ENCODE results near the gene ZBTB7C. TPM values are rescaled to one million over a fixed set of nuclear protein-coding genes. Genes with fewer than 3 reads are reported as not detected.

The ZBTB7C gene
- total RNA-seq, 1 donor: 0.09 TPM

GRCh38 chr18:48172226-48173006, 236.8 kb downstream of the ZBTB7C start:
- no peak for DNase-seq (ENCODE audit: low read depth)
- no peak for TF ChIP-seq CTCF (IDR thresholded peaks at IDR 0.05; ENCODE audit: insufficient read depth, low read length)
- no peak overlapping the region for H3K4me3 ChIP-seq (ENCODE audit: low read depth, low read length)

- no peak overlapping the region for H3K4me3 ChIP-seq (ENCODE audit: low read depth, low read length)
- TF ChIP-seq CTCF (IDR thresholded peaks at IDR 0.05; ENCODE audit: insufficient read depth, low read length): no peak
These were observed 237.5 kb downstream of the ZBTB7C start for GRCh38 chr18:48171490-48172188.

GRCh38 chr18:48170651-48171050, 238.5 kb downstream of the ZBTB7C start:
- H3K4me3 ChIP-seq (ENCODE audit: low read depth, low read length): no peak overlapping the region
- DNase-seq (ENCODE audit: low read depth): no peak
- no peak for TF ChIP-seq CTCF (IDR thresholded peaks at IDR 0.05; ENCODE audit: insufficient read depth, low read length)

More at GRCh38 chr18:48171490-48172188, 237.5 kb downstream of the ZBTB7C start:
- DNase-seq (ENCODE audit: low read depth): no peak

GRCh38 chr18:48168861-48169260, 240.3 kb downstream of the ZBTB7C start:
- DNase-seq (ENCODE audit: low read depth): no peak
- H3K4me3 ChIP-seq (ENCODE audit: low read depth, low read length): no peak overlapping the region
- no peak for TF ChIP-seq CTCF (IDR thresholded peaks at IDR 0.05; ENCODE audit: insufficient read depth, low read length)

- H3K4me3 ChIP-seq (ENCODE audit: low read depth, low read length): no peak overlapping the region
- TF ChIP-seq CTCF (IDR thresholded peaks at IDR 0.05; ENCODE audit: insufficient read depth, low read length): no peak
- no peak for DNase-seq (ENCODE audit: low read depth)
These were observed 241.3 kb downstream of the ZBTB7C start for GRCh38 chr18:48167897-48168253.

GRCh38 chr18:48166336-48166875, 242.8 kb downstream of the ZBTB7C start:
- DNase-seq (ENCODE audit: low read depth): no peak
- H3K4me3 ChIP-seq (ENCODE audit: low read depth, low read length): no peak overlapping the region
- TF ChIP-seq CTCF (IDR thresholded peaks at IDR 0.05; ENCODE audit: insufficient read depth, low read length): no peak
